ENCODE measurements around the gene NR4A1.
A peak's percentile ranks its signal among the peaks of the same experiment; 100 is the strongest.

Gene NR4A1

DNA sequence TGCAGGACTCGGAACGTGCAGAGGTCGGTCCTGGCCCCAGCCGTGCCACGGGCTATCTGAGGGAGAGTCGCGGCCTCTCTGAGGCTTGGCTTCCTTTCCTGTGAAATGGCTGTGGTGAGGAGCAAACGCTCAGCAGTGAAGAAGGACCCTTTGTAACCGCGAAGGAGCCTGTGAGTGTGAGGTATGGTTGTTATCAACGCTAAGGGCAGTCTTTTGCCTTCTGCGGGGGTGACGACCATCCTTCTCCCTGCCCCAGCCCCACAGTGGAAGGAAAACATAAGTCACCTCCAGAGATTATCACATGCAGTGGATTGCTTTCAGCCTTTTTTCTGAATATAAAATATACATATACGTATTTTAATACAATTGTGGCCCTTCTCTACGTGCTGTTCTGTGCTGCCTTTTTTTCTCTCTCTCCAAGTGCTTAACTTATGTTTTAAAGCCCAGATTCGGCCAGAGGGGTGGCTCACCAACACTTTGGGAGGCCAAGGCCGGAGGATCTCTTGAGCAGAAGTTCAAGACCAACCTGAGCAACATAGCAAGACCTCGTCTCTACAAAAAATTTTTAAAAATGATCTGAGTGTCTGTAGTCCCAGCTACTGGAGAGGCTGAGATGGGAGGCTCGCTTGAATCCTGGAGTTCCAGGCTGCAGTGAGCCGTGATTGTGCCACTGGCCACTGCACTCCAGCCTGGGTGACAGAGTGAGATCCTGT, 27.1 kb upstream of the NR4A1 start:
- Histone ChIP-seq H3K27me3 (ENCODE audit: control insufficient read depth, low read length) (peaks cover 29% of the 10 kb centered on the region), H3K36me3 (ENCODE audit: control insufficient read depth, low read length) (no peaks in the 10 kb centered on the region), H3K27ac (ENCODE audit: low read depth, low read length) (peak overlapping the region; percentile 64), H3K4me2 (ENCODE audit: low read length) (peak overlapping the region; percentile 92), H3K9me2 (replicated peaks; ENCODE audit: control insufficient read depth, low read length) (no peaks in the 10 kb centered on the region), H3K4me3 (ENCODE audit: low read length) (peak overlapping the region; percentile 71), H4K20me1 (ENCODE audit: control insufficient read depth, insufficient read depth, low read depth, low read length) (no peaks in the 10 kb centered on the region), H3F3A (ENCODE audit: control insufficient read depth, insufficient read depth) (no peaks in the 10 kb centered on the region; the same call in none of the 2 replicates), H3K4me1 (ENCODE audit: control insufficient read depth, low read length) (peaks cover 68% of the 10 kb centered on the region), H3K79me2 (ENCODE audit: control insufficient read depth, low read length) (0 out of 2 replicates have a peak, but pooled peaks cover 2% of the 10 kb centered on the region), H3K9me3 (ENCODE audit: control insufficient read depth, insufficient read depth, low read length) (no peaks in the 10 kb centered on the region)
- TF ChIP-seq, protein P1, sequence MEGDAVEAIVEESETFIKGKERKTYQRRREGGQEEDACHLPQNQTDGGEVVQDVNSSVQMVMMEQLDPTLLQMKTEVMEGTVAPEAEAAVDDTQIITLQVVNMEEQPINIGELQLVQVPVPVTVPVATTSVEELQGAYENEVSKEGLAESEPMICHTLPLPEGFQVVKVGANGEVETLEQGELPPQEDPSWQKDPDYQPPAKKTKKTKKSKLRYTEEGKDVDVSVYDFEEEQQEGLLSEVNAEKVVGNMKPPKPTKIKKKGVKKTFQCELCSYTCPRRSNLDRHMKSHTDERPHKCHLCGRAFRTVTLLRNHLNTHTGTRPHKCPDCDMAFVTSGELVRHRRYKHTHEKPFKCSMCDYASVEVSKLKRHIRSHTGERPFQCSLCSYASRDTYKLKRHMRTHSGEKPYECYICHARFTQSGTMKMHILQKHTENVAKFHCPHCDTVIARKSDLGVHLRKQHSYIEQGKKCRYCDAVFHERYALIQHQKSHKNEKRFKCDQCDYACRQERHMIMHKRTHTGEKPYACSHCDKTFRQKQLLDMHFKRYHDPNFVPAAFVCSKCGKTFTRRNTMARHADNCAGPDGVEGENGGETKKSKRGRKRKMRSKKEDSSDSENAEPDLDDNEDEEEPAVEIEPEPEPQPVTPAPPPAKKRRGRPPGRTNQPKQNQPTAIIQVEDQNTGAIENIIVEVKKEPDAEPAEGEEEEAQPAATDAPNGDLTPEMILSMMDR (IDR thresholded peaks at IDR 0.05; ENCODE audit: low read depth, low read length, poor library complexity, severe bottlenecking) = peak; percentile 43
- TF ChIP-seq EZH2phosphoT487 (IDR thresholded peaks at IDR 0.05; ENCODE audit: borderline replicate concordance, low read length) = no peak

DNA sequence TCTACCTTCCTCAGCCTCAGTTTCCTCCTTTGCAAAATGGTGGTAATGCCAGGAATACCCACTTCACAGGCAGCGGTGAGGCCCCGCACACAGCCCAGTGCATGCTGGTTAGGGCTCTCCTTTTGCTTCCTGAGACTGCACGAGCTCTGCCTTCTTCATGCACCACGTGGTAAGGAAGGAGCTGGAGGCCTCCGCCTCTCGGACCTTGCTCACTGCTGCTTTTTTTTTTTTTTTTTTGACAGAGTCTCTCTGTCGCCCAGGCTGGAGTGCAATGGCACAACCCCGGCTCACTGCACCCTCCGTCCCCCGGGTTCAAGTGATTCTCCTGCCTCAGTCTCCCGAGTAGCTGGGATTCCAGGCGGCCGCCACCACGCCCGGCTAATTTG, 26.4 kb upstream of the NR4A1 start:
- Histone ChIP-seq H3K9me3 (ENCODE audit: control insufficient read depth, insufficient read depth, low read length) (no peaks in the 10 kb centered on the region), H3K27ac (ENCODE audit: low read depth, low read length) (peak overlapping the region; percentile 64), H3K4me2 (ENCODE audit: low read length) (peak overlapping the region; percentile 92), H3K36me3 (ENCODE audit: control insufficient read depth, low read length) (no peaks in the 10 kb centered on the region), H3K27me3 (ENCODE audit: control insufficient read depth, low read length) (peaks cover 23% of the 10 kb centered on the region), H3K79me2 (ENCODE audit: control insufficient read depth, low read length) (0 out of 2 replicates have a peak, but pooled peaks cover 2% of the 10 kb centered on the region), H3K9me2 (replicated peaks; ENCODE audit: control insufficient read depth, low read length) (no peaks in the 10 kb centered on the region), H3F3A (ENCODE audit: control insufficient read depth, insufficient read depth) (no peaks in the 10 kb centered on the region; the same call in none of the 2 replicates), H4K20me1 (ENCODE audit: control insufficient read depth, insufficient read depth, low read depth, low read length) (no peaks in the 10 kb centered on the region), H3K4me1 (ENCODE audit: control insufficient read depth, low read length) (peaks cover 68% of the 10 kb centered on the region), H3K4me3 (ENCODE audit: low read length) (peak overlapping the region; percentile 71)
- TF ChIP-seq, protein P1 (IDR thresholded peaks at IDR 0.05; ENCODE audit: low read depth, low read length, poor library complexity, severe bottlenecking) = no peak
- no peak for TF ChIP-seq EZH2phosphoT487 (IDR thresholded peaks at IDR 0.05; ENCODE audit: borderline replicate concordance, low read length)

DNA sequence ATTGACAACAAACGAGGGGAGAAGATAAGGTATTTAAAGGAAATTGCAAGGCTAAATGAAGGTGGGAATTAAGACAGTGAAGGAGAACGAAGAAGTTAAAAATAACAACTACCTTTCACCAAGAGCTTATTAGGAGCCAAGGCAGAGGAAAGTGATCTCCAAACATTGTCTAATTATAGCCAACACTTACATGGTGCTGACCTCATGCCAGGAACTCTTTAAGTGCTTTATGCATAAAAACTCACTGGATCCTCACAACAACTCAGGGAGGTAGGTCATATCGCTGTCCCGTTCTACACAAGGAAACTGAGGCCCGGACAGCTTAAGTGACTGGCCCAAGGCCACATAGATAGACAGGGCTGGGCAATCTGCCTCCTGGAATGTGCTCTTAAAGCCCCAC, 25.0 kb upstream of the NR4A1 start:
- H3K36me3 ChIP-seq (ENCODE audit: control insufficient read depth, low read length) = no peaks in the 10 kb centered on the region
- H3K27ac ChIP-seq (ENCODE audit: low read depth, low read length) = no peak overlapping the region
- H3F3A ChIP-seq (ENCODE audit: control insufficient read depth, insufficient read depth) = no peaks in the 10 kb centered on the region; the same call in none of the 2 replicates
- no peaks in the 10 kb centered on the region for H4K20me1 ChIP-seq (ENCODE audit: control insufficient read depth, insufficient read depth, low read depth, low read length)
- H3K4me2 ChIP-seq (ENCODE audit: low read length) = peak overlapping the region; percentile 92
- TF ChIP-seq EZH2phosphoT487 (IDR thresholded peaks at IDR 0.05; ENCODE audit: borderline replicate concordance, low read length) = no peak
- TF ChIP-seq, protein P1 (IDR thresholded peaks at IDR 0.05; ENCODE audit: low read depth, low read length, poor library complexity, severe bottlenecking) = no peak
- H3K79me2 ChIP-seq (ENCODE audit: control insufficient read depth, low read length) = 0 out of 2 replicates have a peak, but pooled peaks cover 2% of the 10 kb centered on the region
- H3K4me1 ChIP-seq (ENCODE audit: control insufficient read depth, low read length) = peaks cover 59% of the 10 kb centered on the region
- peaks cover 12% of the 10 kb centered on the region for H3K27me3 ChIP-seq (ENCODE audit: control insufficient read depth, low read length)
- peak overlapping the region; percentile 71 for H3K4me3 ChIP-seq (ENCODE audit: low read length)
- H3K9me3 ChIP-seq (ENCODE audit: control insufficient read depth, insufficient read depth, low read length) = no peaks in the 10 kb centered on the region
- H3K9me2 ChIP-seq (replicated peaks; ENCODE audit: control insufficient read depth, low read length) = no peaks in the 10 kb centered on the region

All from DOHH2 (cell line).